ENCODE measurements around the gene CTSK.
"Not testable (repeated sequence)": the region's sequence is repeated elsewhere in the genome, so short reads cannot be mapped to it uniquely, and the experiment has no call there.

Gene CTSK

GRCh38 chr1:150808121-150808520 lies at the start of gene CTSK:
Gene CTSK (minus strand): TSS chr1:150808260. CDS start chr1:150806805, 1,455 bp downstream.
- no peak for DNase-seq

GRCh38 chr1:150852734-150853133 lies 44.7 kb upstream of the CTSK start:
- not testable (repeated sequence) for DNase-seq

- DNase-seq = not testable (repeated sequence)
These were observed 42.8 kb upstream of the CTSK start for GRCh38 chr1:150850801-150851362.

GRCh38 chr1:150846473-150847146 lies 38.5 kb upstream of the CTSK start:
- DNase-seq = no peak

GRCh38 chr1:150843474-150843873 lies 35.4 kb upstream of the CTSK start:
- no peak for DNase-seq

GRCh38 chr1:150842964-150843363 lies 34.9 kb upstream of the CTSK start:
- DNase-seq = no peak

- DNase-seq = no peak
These were observed 34.3 kb upstream of the CTSK start for GRCh38 chr1:150842343-150842742.

GRCh38 chr1:150841626-150842025 lies 33.6 kb upstream of the CTSK start:
- DNase-seq = no peak

GRCh38 chr1:150840850-150841249 lies 32.8 kb upstream of the CTSK start:
- not testable (repeated sequence) for DNase-seq

GRCh38 chr1:150836129-150836773 lies 28.2 kb upstream of the CTSK start:
- no peak for DNase-seq

- not testable (repeated sequence) for DNase-seq
These were observed 25.9 kb upstream of the CTSK start for GRCh38 chr1:150833961-150834360.

GRCh38 chr1:150832597-150832996 lies 24.5 kb upstream of the CTSK start:
- DNase-seq = no peak

- no peak for DNase-seq
These were observed 21.7 kb upstream of the CTSK start for GRCh38 chr1:150829751-150830150.

GRCh38 chr1:150826299-150826698 lies 18.2 kb upstream of the CTSK start:
- DNase-seq = no peak

- no peak for DNase-seq
These were observed 12.9 kb upstream of the CTSK start for GRCh38 chr1:150820730-150821512.

GRCh38 chr1:150815871-150816270 lies 7.8 kb upstream of the CTSK start:
- no peak for DNase-seq

- DNase-seq = no peak
These were observed 5.1 kb upstream of the CTSK start for GRCh38 chr1:150813028-150813707.

- no peak for DNase-seq
These were observed 3.0 kb upstream of the CTSK start for GRCh38 chr1:150810958-150811659.

- DNase-seq = no peak
These were observed 1.6 kb upstream of the CTSK start for GRCh38 chr1:150809651-150810050.

GRCh38 chr1:150808846-150809245 lies 786 bp upstream of the CTSK start:
- no peak for DNase-seq

GRCh38 chr1:150807249-150808023 lies 624 bp downstream of the CTSK start:
- no peak for DNase-seq
